HepG2 (cell line): ENCODE data around the gene INTS1. TPM values are rescaled to one million over a fixed set of nuclear protein-coding genes. Genes with fewer than 3 reads are reported as not detected.

Experiments used
- ATAC-seq: fragments of 200-7000 bp; cut with Tn5 transposase; 3 replicates; pipeline ENCODE4 v1.9.1; 2020; ENCODE audit warnings: mild to moderate bottlenecking, moderate library complexity
- BruUV-seq: library from RNA; stranded (reverse); fragments of 400-500 nt; replicated peaks from 2 replicates; lab custom pipeline; 2021; lab: Mats Ljungman, UMichigan
- CTCF ChIA-PET: fragments of 300-600 bp; formaldehyde crosslinking; extraction: SDS; loops from one replicate; lab custom pipeline; 2021; ENCODE audit warnings: low total read pairs, inconsistent platforms, low intra/inter-chr PET ratio; lab: Yijun Ruan, JAX
- POLR2A ChIA-PET: fragments of 350-600 bp; sonication (Branson Sonifier 250); formaldehyde crosslinking; loops from one replicate; lab custom pipeline; 2020; ENCODE audit warnings: antibody characterized with exemption, inconsistent platforms; lab: Yijun Ruan, JAX
- DNase-seq: peaks from one replicate; pipeline ENCODE4 v3.0.0-alpha.2; 2015; ENCODE audit warnings: low spot score
- FAIRE-seq: peaks from 3 replicates; lab custom pipeline; 2011; peaks lifted over from hg19 to GRCh38; lab: Jason Lieb, UNC
- H2AFZ ChIP-seq: one replicate; pipeline ENCODE4 v1.6.1; 2011; ENCODE audit warnings: low read length, inconsistent platforms
- H3K27ac ChIP-seq: fragments of 300-600 bp; 3 replicates; pipeline ENCODE4 v1.8.0; 2011; ENCODE audit warnings: mixed run types, mild to moderate bottlenecking, mixed read lengths, low read length, inconsistent platforms; ENCODE audit not compliant: insufficient read depth; ENCODE audit errors: extremely low read length
- H3K27me3 ChIP-seq, 2 experiments: fragments of 200-600 bp in 1 of 2; 2 replicates in 1 of 2; 3 replicates in 1 of 2; pipeline versions ENCODE4 v1.6.0 to v1.8.0; 2011; ENCODE audit warnings: low read length in 2 of 2, mild to moderate bottlenecking in 2 of 2, moderate library complexity in 2 of 2, inconsistent platforms in 1 of 2; ENCODE audit not compliant: insufficient read depth in 2 of 2, control insufficient read depth in 1 of 2
- H3K36me3 ChIP-seq, 2 experiments: fragments of 200-600 bp in 1 of 2; replicated peaks in 1 of 2; 2 replicates in 1 of 2; 3 replicates in 1 of 2; pipeline versions ENCODE4 v1.5.1 to v1.8.0; 2011; ENCODE audit warnings: low read length in 2 of 2, inconsistent platforms in 1 of 2; ENCODE audit not compliant: insufficient read depth in 2 of 2, control insufficient read depth in 1 of 2
- H3K4me1 ChIP-seq: 2 replicates; pipeline ENCODE4 v1.5.1; 2012; ENCODE audit warnings: low read length, inconsistent platforms; ENCODE audit not compliant: insufficient read depth
- H3K4me2 ChIP-seq: 2 replicates; pipeline ENCODE4 v1.6.0; 2011; ENCODE audit warnings: low read depth, low read length, inconsistent platforms
- H3K4me3 ChIP-seq, 3 experiments: fragments of 200-600 bp in 1 of 3; sonication (generic), shearing (Covaris generic) in 1 of 3; replicated peaks in 1 of 3; 2 replicates each; pipeline ENCODE4 v1.5.1; 2011 to 2016; ENCODE audit warnings: low read length in 3 of 3, inconsistent platforms in 2 of 3, low read depth in 2 of 3, mild to moderate bottlenecking in 2 of 3, control low read depth in 1 of 3, mixed read lengths in 1 of 3; ENCODE audit not compliant: insufficient read depth in 1 of 3
- H3K79me2 ChIP-seq: one replicate; pipeline ENCODE4 v1.6.1; 2011; ENCODE audit warnings: low read length, inconsistent platforms; ENCODE audit not compliant: insufficient read depth
- H3K9ac ChIP-seq: 2 replicates; pipeline ENCODE4 v1.6.0; 2011; ENCODE audit warnings: mild to moderate bottlenecking, low read depth, low read length, inconsistent platforms; ENCODE audit not compliant: insufficient read depth
- H3K9me3 ChIP-seq: 2 replicates; pipeline ENCODE4 v1.5.1; 2012; ENCODE audit warnings: mild to moderate bottlenecking, low read length
- H4K20me1 ChIP-seq: 2 replicates; pipeline ENCODE4 v1.6.0; 2011; ENCODE audit warnings: inconsistent platforms, mild to moderate bottlenecking, low read length, moderate library complexity; ENCODE audit not compliant: insufficient read depth
- WGBS: methylation state at CpG from one replicate; pipeline ENCODE4 v1.1.6; 2017; ENCODE audit warnings: low lambda C conversion rate; 5-methylcytosine and 5-hydroxymethylcytosine counted together
- in situ Hi-C: cut with HindIII; loops from 2 replicates; pipeline ENCODE4 v1.10.0; 2017; ENCODE audit warnings: low pct_unique_long_range_greater_than_20kb; ENCODE audit not compliant: extremely low pct_ligation_motif_present
- intact Hi-C: fragments of 100-400 bp; cut with micrococcal nuclease; formaldehyde crosslinking; loops from one replicate; pipeline ENCODE4 v1.10.0; 2022; ENCODE audit not compliant: unreplicated experiment
- polyA plus RNA-seq, 8 experiments: library from polyadenylated mRNA; depleted of rRNA in 3 of 8; stranded (reverse) in 7 of 8; unstranded in 1 of 8; fragments of >200 nt; fragmentation: Illumina TruSeq in 4 of 8; extraction: Trizol in 4 of 8; gene quantifications; 2 replicates each; pipeline versions ENCODE4 v1.2.1 to v1.2.3, GENCODE V29; 2011 to 2016; ENCODE audit warnings: low read depth in 4 of 8, missing spikeins in 1 of 8, mixed read lengths in 1 of 8; ENCODE audit not compliant: insufficient read depth in 1 of 8
- total RNA-seq, 5 experiments: library from RNA; depleted of rRNA; stranded (reverse); fragments of >200 nt; fragmentation: Illumina TruSeq; extraction: Trizol; gene quantifications; 2 replicates each; pipeline ENCODE4 v1.2.3, GENCODE V29; 2016; ENCODE audit warnings: low read depth in 1 of 5
- TF ChIP-seq, protein P1 (sequence below): sonication (generic); formaldehyde crosslinking; IDR thresholded peaks from 2 replicates; pipeline ENCODE4 v1.4.0; 2020; ENCODE audit warnings: missing genetic modification reagents

INTS1 gene
- total and polyA plus RNA-seq, 2 of the 13 experiments (the other 11 are each of a cell fraction or from before 2014, with no cell fraction given), result 13.7 to 29.0 TPM

DNA sequence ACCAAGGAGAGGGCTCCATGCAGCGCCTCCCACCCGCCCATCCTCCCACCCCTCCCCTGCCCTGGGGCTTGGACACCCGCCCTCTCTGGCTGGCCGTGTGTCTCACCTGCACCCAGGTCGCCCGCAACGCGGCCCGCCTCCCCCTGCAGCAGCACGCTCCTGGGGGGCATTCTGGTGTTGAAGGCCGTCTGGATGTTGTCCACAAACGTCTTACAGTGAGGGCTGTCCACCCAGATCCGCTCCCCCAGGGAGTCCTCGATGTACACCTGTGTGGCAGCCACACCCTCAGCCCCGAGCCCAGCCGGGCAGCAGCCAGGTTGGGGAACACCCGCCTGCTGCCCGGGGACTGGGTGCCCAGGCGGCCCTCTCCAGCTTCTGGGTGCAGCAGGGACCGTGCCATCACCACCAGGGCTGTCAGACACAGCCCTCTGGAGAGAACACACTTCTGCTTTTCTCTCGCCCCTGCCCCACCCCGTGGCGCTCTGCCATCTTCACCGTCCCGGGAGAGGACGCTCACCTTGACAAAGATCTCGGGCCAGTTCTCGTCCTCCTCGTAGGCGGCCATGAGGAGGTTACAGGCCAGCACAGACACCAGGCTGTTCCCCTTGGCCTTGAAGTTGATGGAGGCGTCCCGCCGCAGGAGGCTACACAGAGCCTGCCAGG is 4.7 kb downstream of the INTS1 start:
- no TSS peak for BruUV-seq
- H3K27me3 ChIP-seq, result no peaks in the 10 kb centered on the region; a peak in 1 of 5 replicates
- H3K27ac ChIP-seq, result no peak overlapping the region
- H3K4me1 ChIP-seq, result peaks cover 13% of the 10 kb centered on the region
- H3K79me2 ChIP-seq, result peaks cover 26% of the 10 kb centered on the region
- over 99% methylated on average over 21 of the region's 33 CpGs for whole genome bisulfite sequencing
- H3K36me3 ChIP-seq, result peaks cover 24 to 48% of the 10 kb centered on the region in 2 experiments
- TF ChIP-seq, protein P1, sequence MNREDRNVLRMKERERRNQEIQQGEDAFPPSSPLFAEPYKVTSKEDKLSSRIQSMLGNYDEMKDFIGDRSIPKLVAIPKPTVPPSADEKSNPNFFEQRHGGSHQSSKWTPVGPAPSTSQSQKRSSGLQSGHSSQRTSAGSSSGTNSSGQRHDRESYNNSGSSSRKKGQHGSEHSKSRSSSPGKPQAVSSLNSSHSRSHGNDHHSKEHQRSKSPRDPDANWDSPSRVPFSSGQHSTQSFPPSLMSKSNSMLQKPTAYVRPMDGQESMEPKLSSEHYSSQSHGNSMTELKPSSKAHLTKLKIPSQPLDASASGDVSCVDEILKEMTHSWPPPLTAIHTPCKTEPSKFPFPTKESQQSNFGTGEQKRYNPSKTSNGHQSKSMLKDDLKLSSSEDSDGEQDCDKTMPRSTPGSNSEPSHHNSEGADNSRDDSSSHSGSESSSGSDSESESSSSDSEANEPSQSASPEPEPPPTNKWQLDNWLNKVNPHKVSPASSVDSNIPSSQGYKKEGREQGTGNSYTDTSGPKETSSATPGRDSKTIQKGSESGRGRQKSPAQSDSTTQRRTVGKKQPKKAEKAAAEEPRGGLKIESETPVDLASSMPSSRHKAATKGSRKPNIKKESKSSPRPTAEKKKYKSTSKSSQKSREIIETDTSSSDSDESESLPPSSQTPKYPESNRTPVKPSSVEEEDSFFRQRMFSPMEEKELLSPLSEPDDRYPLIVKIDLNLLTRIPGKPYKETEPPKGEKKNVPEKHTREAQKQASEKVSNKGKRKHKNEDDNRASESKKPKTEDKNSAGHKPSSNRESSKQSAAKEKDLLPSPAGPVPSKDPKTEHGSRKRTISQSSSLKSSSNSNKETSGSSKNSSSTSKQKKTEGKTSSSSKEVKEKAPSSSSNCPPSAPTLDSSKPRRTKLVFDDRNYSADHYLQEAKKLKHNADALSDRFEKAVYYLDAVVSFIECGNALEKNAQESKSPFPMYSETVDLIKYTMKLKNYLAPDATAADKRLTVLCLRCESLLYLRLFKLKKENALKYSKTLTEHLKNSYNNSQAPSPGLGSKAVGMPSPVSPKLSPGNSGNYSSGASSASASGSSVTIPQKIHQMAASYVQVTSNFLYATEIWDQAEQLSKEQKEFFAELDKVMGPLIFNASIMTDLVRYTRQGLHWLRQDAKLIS (CRISPR knock-in tag), result no peak
- no peaks in the 10 kb centered on the region for H3K9me3 ChIP-seq
- DNase-seq (no peak), ATAC-seq (no peak), FAIRE-seq (no peak)
- H3K4me3 ChIP-seq, result no peak overlapping the region
- no peaks in the 10 kb centered on the region for H4K20me1 ChIP-seq
- ChIA-PET CTCF (no interaction called here), POLR2A (no interaction called here)
- intact Hi-C loops, result no loop called here
- H3K4me2 ChIP-seq, result no peak overlapping the region
- H2AFZ ChIP-seq, result no peak overlapping the region
- no peak overlapping the region for H3K9ac ChIP-seq
- in situ Hi-C loops, result loop anchor here (5.0 kb wide), 1 partner anchor 58 kb away; the partner anchor contains the start of gene TMEM184A
